Stimulated activated CD8-positive, alpha-beta memory T cell treated with anti-CD3 and anti-CD28 coated beads, Interleukin-2, amount 100 ng/mL, for 1 hour (primary cell): ENCODE data around the gene DCTN3.
"Not testable (repeated sequence)": the region's sequence is repeated elsewhere in the genome, so short reads cannot be mapped to it uniquely, and the experiment has no call there.

Experiments
- DNase-seq, 2 donors: peaks; one replicate each; pipeline ENCODE4 v3.0.0-alpha.2; 2020; ENCODE audit warnings: low read depth in 2 of 2

The DCTN3 gene

GRCh38 chr9:34647084-34647403 lies 26.7 kb upstream of the DCTN3 start:
- no peak for DNase-seq

- DNase-seq = peak; percentile 91 to 94
These were observed 26.2 kb upstream of the DCTN3 start, which contains the start of gene GALT for GRCh38 chr9:34646211-34647083. Gene GALT (plus strand): TSS chr9:34646675. CDS start chr9:34646705, 30 bp downstream.

GRCh38 chr9:34644766-34645314 lies 24.5 kb upstream of the DCTN3 start:
- no peak for DNase-seq

- no peak for DNase-seq
These were observed 22.4 kb upstream of the DCTN3 start for GRCh38 chr9:34642679-34643078.

GRCh38 chr9:34639322-34639721 lies 19.0 kb upstream of the DCTN3 start:
- DNase-seq = not testable (repeated sequence)

DNA sequence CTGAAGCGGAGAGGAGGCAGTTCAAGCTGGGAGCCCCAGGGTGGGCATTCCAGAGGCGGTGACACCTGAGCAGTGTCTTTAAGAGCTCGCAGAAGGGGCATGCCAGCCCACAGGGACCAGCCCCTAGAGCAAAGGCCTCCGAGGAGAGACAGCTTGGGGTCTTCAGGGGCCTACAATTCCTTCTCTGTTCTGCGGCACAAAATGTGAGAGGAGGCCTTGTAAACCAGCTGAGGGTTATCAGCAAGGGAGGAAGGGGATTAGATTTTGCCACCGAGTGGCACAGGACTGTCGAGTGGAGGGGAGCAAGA lies 17.8 kb upstream of the DCTN3 start:
- DNase-seq = no peak

DNA sequence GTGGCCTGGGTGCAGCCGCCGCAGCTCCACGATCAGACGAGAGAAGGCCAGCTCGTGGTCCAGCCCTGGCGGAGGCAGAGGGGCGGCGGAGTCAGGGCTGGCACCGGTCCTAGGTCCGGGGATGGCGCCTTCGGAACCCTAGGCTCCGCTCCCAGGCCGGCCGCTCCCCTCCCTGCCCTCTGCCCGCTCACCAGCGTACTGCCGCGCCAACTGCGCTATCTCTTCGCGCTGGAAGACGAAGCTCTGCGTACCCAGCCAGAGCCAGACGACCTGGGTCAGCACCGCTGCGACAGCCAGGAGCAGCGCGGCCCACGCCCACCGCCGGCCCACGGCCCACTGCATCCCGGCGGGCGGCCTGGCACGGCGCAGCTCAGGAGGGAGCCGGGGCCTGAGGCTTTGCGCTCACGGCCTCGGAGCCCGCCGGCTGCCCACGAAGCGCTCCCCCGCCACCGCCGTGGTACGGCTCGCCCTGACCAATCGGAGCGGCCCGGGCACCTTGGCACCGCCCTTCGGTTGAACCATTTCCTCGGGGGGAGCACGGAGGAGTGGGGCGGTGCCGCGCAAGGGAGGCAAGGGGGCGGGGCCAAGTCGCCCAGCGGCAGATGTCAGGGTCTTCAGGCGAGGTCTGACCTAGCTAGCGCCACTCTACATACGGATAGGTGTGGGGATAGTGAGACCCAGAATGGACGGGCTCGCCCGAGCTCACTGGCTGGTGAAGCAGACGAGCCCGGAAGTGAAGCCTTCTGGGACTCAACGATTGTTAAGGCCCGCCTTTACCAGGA lies 17.3 kb upstream of the DCTN3 start, which contains the start of gene SIGMAR1:
Gene SIGMAR1, minus strand, starts transcription at position 432 of the 782 bp plus-strand sequence. Its CDS starts 90 bp downstream, at position 342.
- DNase-seq = peak; percentile 81 to 86

GRCh38 chr9:34636791-34637355 lies 16.6 kb upstream of the DCTN3 start:
- DNase-seq = no peak

GRCh38 chr9:34635556-34635955 lies 15.3 kb upstream of the DCTN3 start:
- no peak for DNase-seq

GRCh38 chr9:34634551-34635248 lies 14.4 kb upstream of the DCTN3 start:
- no peak for DNase-seq

DNA sequence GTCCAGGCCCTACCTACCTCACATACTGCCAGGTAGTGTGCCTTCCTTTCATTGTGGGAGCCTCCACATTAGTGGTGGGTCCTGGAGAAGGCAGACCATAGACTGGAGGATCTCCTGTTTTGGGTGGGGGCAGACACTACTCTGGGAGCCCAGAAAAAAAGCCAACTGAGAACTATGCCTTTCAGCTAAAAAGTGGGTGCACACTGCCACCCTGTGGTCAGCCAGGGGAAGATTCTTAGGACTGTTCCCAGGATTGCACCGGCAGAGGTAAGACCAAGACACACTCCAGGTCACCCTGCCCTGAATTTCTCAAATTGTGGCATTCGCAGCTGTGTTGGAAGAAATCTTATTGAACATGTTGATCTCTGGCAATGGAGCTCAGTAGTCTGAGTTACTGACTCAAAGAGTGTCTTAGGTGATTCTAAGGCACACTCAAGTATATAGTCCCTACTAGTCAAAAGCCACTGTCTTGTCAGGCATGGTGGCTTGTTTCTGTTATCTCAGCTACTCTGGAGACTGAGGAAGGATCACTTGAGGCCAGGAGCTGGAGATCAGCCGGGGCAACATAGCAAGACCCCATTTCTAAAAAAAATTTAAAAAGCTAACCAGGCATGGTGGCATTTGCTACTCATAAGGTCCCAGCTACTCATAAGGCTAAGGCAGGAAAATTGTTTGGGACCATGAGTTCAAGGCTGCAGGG lies 13.7 kb upstream of the DCTN3 start:
- DNase-seq = peak; percentile 55 to 60

DNA sequence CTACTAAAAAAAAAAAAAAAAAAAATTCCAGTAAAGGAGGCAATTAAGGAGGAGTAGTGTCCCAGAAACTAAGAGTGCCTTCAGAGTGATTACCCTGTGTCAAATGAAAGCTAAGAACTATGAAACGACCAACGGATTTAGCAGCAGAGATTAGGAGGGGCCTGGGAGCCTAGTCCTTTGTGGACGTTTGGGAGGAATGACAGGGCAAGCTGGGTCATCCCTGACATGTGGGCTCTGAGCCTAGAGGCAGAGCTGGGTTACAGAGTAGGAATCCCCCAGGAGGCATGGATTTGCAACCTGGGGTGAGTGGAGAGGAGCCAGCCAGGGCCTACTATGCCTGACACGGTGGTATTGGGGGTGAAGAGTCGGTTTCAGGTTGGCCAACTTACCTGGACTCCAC lies 12.9 kb upstream of the DCTN3 start:
- no peak for DNase-seq

GRCh38 chr9:34630402-34631154 lies 10.3 kb upstream of the DCTN3 start:
- no peak for DNase-seq

DNA sequence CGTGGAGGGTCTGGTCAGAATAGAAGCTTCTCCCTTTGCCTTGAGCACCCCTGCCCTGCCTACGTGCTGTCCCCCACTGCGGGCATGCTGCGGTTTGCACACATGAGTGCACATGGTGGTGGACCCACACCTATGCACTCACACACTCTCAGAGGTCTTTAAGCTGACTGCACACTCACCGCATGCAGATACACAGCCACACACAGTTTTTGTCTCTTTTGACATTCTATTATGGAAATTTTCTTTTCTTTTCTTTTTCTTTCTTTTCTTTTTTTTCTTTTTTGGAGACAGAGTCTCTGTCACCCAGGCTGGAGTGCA lies 9.2 kb upstream of the DCTN3 start:
- DNase-seq = no peak

DNA sequence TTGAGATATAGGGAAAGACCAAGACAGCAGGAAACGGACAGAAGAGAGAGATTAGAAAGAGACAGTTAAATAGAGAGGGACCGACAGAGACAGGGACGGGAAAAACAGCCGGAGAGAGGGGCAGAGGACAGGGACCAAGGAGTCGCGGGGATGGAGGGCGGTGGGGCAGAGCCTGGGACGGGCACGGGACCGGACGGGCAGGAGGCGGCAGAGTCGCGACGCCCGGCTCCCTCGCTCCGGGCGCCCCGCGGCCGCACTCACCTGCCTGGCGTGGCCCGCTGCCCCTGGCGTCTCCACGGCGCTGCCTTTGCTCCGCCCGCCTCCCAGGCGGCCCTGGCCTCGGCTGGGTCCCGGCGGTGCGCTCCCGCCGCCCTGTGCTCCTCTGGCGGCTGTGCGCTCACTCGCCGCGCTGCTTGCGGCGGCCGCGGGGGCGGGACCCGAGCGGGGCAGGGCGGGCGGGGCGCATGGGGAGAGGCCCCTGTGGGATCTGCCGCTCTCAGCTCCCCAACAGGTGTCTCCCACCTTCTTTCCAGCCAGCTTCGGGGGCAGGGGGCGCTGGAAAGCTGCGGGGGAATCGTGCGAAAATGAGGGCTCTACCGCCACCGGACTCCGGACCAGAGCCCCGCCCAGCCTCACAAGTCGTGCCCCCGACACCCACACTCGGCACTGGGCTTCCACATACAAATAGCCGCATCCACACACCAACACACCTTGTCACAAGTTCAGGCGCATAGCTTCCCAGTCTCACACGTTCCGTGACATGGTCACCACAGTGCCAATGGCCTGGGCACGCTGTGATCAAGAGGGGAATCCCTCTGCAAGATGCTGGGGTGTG lies 8.6 kb upstream of the DCTN3 start, which contains the start of gene ARID3C:
Gene ARID3C, minus strand, starts transcription at position 411 of the 835 bp plus-strand sequence. CDS start 1,052 bp downstream, outside the sequence.
- no peak for DNase-seq

- no peak for DNase-seq
These were observed 7.7 kb upstream of the DCTN3 start for GRCh38 chr9:34627716-34628655.

GRCh38 chr9:34625186-34625486 lies 4.8 kb upstream of the DCTN3 start:
- no peak for DNase-seq

GRCh38 chr9:34624475-34625185 lies 4.3 kb upstream of the DCTN3 start:
- DNase-seq = no peak
